Activated CD4-positive, alpha-beta T cell treated with anti-CD3 and anti-CD28 coated beads, Interleukin-2, amount 50 U/mL, for 48 hours (primary cell): ENCODE measurements around the gene KLHL22.
"Not testable (repeated sequence)": the region's sequence is repeated elsewhere in the genome, so short reads cannot be mapped to it uniquely, and the experiment has no call there.

Experiments used
- DNase-seq, 2 experiments: peaks; one replicate each; pipeline ENCODE4 v3.0.0-alpha.2; 2020

Gene KLHL22

DNA sequence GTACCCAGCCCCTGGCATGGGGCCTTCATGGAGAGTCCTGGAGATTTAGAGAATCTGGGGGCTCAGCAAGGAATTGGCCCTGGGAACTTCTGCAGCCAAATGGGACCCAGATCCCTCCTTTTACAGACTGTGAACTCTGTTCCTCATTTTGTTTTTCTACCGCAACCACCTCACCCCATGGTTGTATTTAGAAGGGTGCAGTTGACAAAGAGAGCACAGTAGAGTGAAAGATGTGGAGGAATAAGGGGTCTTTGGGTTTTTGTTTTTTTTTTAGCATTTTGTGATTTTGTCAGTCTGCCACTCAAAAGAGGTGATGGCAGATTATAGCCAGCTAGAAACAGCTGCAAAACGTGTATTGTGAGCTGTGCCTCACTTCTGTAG is 99.7 kb downstream of the KLHL22 start:
- no peak for DNase-seq

DNA sequence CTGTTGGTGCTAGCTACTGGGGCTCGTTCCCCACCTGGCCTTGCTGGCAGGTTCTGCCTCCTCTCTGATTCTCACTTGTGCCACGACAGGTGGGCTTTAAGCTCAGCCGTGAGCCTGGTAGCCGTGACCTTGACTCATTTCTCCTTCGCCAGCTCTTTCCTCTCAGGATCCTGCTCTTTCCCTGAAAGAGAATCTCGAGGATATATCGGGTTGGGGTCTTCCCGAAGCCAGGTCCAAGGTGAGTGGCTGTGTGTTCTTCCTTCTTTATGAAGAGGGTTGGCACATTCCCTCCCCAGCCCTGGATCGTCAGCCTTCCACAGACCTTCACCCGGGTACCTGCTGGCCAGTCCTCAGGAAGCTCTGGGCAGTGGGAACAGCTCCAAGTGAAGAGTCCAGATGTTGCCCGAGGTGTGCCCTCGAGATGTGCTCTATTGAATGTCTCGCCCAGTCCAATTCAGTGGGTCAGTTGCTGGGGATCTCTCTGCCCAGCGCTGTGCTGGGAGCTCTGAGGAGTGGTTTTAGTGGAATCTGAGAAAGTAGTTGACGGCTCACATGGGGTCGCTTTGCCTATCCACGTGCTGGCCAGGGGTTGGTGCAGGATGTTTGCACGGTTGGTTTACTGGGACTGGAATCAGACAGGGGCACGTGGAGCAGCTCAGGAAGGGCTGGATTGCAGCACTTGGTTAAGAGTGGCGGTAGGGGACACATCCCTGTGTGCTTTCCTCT is 100.3 kb downstream of the KLHL22 start:
- no peak for DNase-seq

DNA sequence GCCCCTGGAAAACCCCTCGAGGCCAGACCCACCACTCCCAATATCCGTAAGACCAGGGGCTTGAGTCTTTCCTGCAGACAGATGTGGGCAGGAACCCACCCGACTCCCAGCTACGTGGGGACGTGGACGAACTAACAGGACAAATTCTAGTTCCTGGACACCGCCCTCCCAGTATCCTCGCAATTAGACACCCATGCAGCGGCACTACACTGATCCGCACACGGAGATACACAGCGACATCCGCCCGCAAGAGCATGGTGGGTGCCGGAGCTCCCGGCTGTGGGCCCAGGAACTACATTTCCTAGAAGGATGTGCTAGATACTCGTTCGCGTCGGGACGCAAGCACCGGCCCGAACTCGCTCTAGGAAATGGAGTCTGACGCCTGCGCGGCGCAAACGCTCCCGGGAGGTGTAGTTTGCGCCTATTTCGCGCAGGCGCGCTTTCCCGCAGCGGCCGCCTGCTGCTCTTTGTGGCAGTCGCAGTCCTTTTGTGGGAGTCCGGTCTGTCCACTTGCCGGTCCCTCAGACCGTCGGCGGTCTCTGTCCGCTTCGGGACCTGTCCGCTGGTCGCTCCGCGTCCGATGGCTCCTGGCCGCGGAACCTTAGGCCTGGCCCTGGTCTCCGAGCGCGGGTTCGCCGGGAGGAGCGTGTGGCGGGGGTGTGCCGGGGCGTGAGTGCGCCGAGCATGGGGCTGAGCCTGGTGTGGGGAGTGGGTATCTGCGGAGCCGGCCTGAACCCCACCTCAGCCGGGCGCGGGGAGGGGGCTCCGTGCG is 101.7 kb downstream of the KLHL22 start, which contains the start of gene ZNF74:
TSS of gene ZNF74 (plus strand) at position 447 of the 772 bp plus-strand sequence. CDS start 478 bp downstream, outside the sequence.
- DNase-seq, result peak; percentile 81 to 84

DNA sequence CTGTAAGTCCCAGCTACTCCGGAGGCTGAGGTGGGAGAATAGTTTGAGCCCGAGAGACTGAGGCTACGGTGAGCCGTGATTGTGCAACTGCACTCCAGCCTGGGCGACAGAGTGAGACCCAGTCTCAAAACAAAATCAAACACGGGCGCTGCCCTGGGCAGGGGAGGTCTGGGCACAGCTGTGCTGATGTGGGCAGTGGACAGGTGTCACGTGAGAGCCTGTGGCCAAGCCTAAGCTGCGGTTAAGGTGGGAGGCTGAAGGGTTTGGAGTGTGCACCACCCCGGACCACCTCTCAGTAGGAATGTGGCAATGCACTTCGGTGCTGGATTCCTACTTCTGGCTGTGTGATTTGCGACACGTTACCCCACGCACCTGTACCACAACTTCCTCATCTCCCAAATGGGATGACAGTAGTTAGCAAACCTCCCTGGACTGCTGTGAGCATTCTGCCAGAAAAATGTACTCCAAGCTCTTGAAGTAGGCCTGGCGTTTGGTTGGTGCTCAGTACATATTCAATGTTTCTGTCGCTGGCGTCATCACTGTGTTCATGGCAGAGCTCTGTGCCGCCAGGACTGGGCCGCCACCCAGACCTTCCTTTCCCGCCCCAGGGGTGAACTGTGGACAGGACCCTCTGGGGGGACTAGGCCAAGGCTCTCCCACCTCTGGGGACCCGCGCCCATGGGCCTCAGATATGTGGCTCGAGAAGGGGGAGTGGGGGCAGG is 102.5 kb downstream of the KLHL22 start:
- DNase-seq, result no peak

DNA sequence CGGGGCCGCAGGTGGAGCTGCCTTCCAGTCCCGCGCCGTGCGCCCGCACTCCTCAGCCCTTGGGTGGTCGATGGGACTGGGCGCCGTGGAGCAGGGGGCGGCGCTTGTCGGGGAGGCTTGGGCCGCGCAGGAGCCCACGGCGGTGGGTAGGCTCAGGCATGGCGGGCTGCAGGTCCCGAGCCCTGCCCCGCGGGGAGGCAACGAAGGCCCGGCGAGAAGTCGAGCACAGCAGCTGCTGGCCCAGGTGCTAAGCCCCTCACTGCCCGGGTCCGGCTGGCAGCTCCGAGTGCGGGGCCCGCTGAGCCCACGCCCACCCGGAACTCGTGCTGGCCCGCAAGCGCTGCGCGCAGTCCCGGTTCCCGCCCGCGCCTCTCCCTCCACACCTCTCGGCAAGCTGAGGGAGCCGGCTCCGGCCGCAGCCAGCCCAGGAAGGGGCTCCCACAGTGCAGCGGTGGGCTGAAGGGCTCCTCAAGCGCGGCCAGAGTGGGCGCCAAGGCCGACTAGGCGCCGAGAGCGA is 103.2 kb downstream of the KLHL22 start:
- DNase-seq, result not testable (repeated sequence)
